Central memory CD4-positive, alpha-beta T cell (primary cell): ENCODE data around the gene ZNF135.
A peak's percentile ranks its signal among the peaks of the same experiment; 100 is the strongest.

Experiments
- DNase-seq: peaks from one replicate; pipeline ENCODE4 v3.0.0; 2022
- total RNA-seq, 3 experiments: gene quantifications; one replicate each; lab custom pipeline; 2026; lab: John Stamatoyannopoulos, UW

ZNF135 gene
- 0.16 to 0.25 (median 0.19) reads per million in 3 experiments for total RNA-seq

GRCh38 chr19:58059003-58059670 lies at the start of gene ZNF135:
Gene ZNF135, plus strand, starts transcription at chr19:58059282. Its CDS starts 721 bp downstream, at chr19:58060003.
- peak; percentile 20 for DNase-seq

- no peak for DNase-seq
These were observed 49.8 kb upstream of the ZNF135 start for GRCh38 chr19:58009301-58009665.

- peak; percentile 54 for DNase-seq
These were observed 49.3 kb upstream of the ZNF135 start for GRCh38 chr19:58009666-58010301.

- DNase-seq: no peak
These were observed 48.6 kb upstream of the ZNF135 start for GRCh38 chr19:58010507-58010906.

- no peak for DNase-seq
These were observed 44.9 kb upstream of the ZNF135 start for GRCh38 chr19:58014141-58014540.

- no peak for DNase-seq
These were observed 39.0 kb upstream of the ZNF135 start for GRCh38 chr19:58020129-58020528.

- DNase-seq: peak; percentile 9
These were observed 37.4 kb upstream of the ZNF135 start for GRCh38 chr19:58021541-58022282.

GRCh38 chr19:58022283-58022660 lies 36.8 kb upstream of the ZNF135 start:
- DNase-seq: no peak

- no peak for DNase-seq
These were observed 34.4 kb upstream of the ZNF135 start for GRCh38 chr19:58024661-58025060.

GRCh38 chr19:58033741-58034476 lies 25.2 kb upstream of the ZNF135 start, which contains the start of gene ZSCAN1:
Gene ZSCAN1, plus strand, starts transcription at chr19:58034025. Its CDS starts 3,812 bp downstream, at chr19:58037837.
- no peak for DNase-seq

GRCh38 chr19:58034477-58034793 lies 24.6 kb upstream of the ZNF135 start:
- DNase-seq: no peak

GRCh38 chr19:58035863-58036262 lies 23.2 kb upstream of the ZNF135 start:
- DNase-seq: no peak

GRCh38 chr19:58037927-58038687 lies 21.0 kb upstream of the ZNF135 start:
- DNase-seq: no peak

GRCh38 chr19:58038688-58039204 lies 20.3 kb upstream of the ZNF135 start:
- DNase-seq: no peak

- no peak for DNase-seq
These were observed 18.1 kb upstream of the ZNF135 start for GRCh38 chr19:58040751-58041525.

- no peak for DNase-seq
These were observed 16.4 kb upstream of the ZNF135 start for GRCh38 chr19:58042495-58043340.

GRCh38 chr19:58044391-58044790 lies 14.7 kb upstream of the ZNF135 start:
- DNase-seq: no peak

- no peak for DNase-seq
These were observed 14.2 kb upstream of the ZNF135 start for GRCh38 chr19:58044886-58045285.

GRCh38 chr19:58045411-58046050 lies 13.6 kb upstream of the ZNF135 start:
- no peak for DNase-seq

- DNase-seq: no peak
These were observed 12.2 kb upstream of the ZNF135 start for GRCh38 chr19:58046856-58047255.
